Erythroblast (primary cell): ENCODE results near the gene OR12D1.
A peak's percentile ranks its signal among the peaks of the same experiment; 100 is the strongest.
"Not testable (repeated sequence)": the region's sequence is repeated elsewhere in the genome, so short reads cannot be mapped to it uniquely, and the experiment has no call there.

Source experiments
- DNase-seq, 2 experiments: peaks; one replicate each; lab custom pipeline; 2025; lab: John Stamatoyannopoulos, UW
- GATA1 ChIP-seq: IDR thresholded peaks from 2 replicates; pipeline ENCODE4 v1.6.1; 2011; ENCODE audit warnings: low read depth, mild to moderate bottlenecking, control low read depth, low read length, moderate library complexity
- POLR2A ChIP-seq: IDR thresholded peaks from 2 replicates; pipeline ENCODE4 v1.6.1; 2011; ENCODE audit warnings: mild to moderate bottlenecking, low read length

OR12D1 gene

GRCh38 chr6:29442719-29443118 lies 28.0 kb downstream of the OR12D1 start:
- TF ChIP-seq GATA1 (no peak), POLR2A (no peak)
- DNase-seq = peak in 1 of 2 experiments; percentile 22

- not testable (repeated sequence) for DNase-seq
Observed at GRCh38 chr6:29444031-29444430, 29.3 kb downstream of the OR12D1 start.

GRCh38 chr6:29447670-29448069 lies 32.9 kb downstream of the OR12D1 start:
- TF ChIP-seq POLR2A (no peak), GATA1 (no peak)

GRCh38 chr6:29451471-29452193 lies 36.9 kb downstream of the OR12D1 start:
- no peak for TF ChIP-seq POLR2A
- no peak for TF ChIP-seq GATA1
- peak in 1 of 2 experiments; percentile 12 for DNase-seq

More at GRCh38 chr6:29447670-29448069, 32.9 kb downstream of the OR12D1 start:
- no peak for DNase-seq

GRCh38 chr6:29456971-29457370 lies 42.2 kb downstream of the OR12D1 start, which contains the start of the genes OR11A1 and OR2H1:
TSS of gene OR11A1 (minus strand) at chr6:29457071. CDS start at chr6:29427641, 29,430 bp downstream.
TSS of gene OR2H1 (plus strand) at chr6:29457155. CDS start at chr6:29461770, 4,615 bp downstream.
- TF ChIP-seq POLR2A (no peak), GATA1 (no peak)
- no peak for DNase-seq

- DNase-seq = no peak
- TF ChIP-seq POLR2A = no peak
- no peak for TF ChIP-seq GATA1
Observed at GRCh38 chr6:29461021-29461814, 46.5 kb downstream of the OR12D1 start.

- no peak for TF ChIP-seq POLR2A
- TF ChIP-seq GATA1 = no peak
- DNase-seq = no peak
Observed at GRCh38 chr6:29462022-29462421, 47.3 kb downstream of the OR12D1 start.

- TF ChIP-seq POLR2A (no peak), GATA1 (no peak)
- no peak for DNase-seq
Observed at GRCh38 chr6:29465279-29465678, 50.6 kb downstream of the OR12D1 start.

- TF ChIP-seq POLR2A (no peak), GATA1 (no peak)
- DNase-seq = no peak
Observed at GRCh38 chr6:29465801-29466200, 51.1 kb downstream of the OR12D1 start.

GRCh38 chr6:29466241-29466640 lies 51.5 kb downstream of the OR12D1 start:
- no peak for DNase-seq
- no peak for TF ChIP-seq POLR2A
- TF ChIP-seq GATA1 = no peak
